Measurements from ENCODE around the gene PODXL2.

Gene PODXL2

DNA sequence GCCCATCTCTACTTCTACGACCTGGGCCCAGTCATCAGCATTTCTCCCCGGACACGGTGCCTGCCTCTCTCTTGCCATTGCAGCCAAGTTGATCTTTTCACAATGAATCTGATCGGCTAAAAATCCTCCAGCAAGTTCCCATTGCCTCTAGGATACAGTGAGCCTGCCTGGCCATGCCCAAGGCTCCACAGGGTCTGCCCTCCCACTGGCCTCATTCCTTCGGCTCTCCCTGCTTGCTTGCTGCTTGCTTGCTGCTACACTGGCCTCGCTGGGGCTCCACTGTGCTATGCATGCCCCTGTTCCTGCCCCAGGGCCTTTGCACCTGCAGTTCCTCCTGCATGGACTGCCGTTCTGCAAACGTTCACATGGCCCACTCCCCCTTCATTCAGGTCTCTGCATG lies 45.8 kb downstream of the PODXL2 start:
- TF ChIP-seq, protein P1, sequence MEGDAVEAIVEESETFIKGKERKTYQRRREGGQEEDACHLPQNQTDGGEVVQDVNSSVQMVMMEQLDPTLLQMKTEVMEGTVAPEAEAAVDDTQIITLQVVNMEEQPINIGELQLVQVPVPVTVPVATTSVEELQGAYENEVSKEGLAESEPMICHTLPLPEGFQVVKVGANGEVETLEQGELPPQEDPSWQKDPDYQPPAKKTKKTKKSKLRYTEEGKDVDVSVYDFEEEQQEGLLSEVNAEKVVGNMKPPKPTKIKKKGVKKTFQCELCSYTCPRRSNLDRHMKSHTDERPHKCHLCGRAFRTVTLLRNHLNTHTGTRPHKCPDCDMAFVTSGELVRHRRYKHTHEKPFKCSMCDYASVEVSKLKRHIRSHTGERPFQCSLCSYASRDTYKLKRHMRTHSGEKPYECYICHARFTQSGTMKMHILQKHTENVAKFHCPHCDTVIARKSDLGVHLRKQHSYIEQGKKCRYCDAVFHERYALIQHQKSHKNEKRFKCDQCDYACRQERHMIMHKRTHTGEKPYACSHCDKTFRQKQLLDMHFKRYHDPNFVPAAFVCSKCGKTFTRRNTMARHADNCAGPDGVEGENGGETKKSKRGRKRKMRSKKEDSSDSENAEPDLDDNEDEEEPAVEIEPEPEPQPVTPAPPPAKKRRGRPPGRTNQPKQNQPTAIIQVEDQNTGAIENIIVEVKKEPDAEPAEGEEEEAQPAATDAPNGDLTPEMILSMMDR (IDR thresholded peaks at IDR 0.05; ENCODE audit: insufficient read depth, low read depth, low read length, missing control alignments) = no peak
- DNase-seq (ENCODE audit: low read depth) = no peak
- H3K4me3 ChIP-seq (ENCODE audit: low read depth, low read length) = no peak overlapping the region

DNA sequence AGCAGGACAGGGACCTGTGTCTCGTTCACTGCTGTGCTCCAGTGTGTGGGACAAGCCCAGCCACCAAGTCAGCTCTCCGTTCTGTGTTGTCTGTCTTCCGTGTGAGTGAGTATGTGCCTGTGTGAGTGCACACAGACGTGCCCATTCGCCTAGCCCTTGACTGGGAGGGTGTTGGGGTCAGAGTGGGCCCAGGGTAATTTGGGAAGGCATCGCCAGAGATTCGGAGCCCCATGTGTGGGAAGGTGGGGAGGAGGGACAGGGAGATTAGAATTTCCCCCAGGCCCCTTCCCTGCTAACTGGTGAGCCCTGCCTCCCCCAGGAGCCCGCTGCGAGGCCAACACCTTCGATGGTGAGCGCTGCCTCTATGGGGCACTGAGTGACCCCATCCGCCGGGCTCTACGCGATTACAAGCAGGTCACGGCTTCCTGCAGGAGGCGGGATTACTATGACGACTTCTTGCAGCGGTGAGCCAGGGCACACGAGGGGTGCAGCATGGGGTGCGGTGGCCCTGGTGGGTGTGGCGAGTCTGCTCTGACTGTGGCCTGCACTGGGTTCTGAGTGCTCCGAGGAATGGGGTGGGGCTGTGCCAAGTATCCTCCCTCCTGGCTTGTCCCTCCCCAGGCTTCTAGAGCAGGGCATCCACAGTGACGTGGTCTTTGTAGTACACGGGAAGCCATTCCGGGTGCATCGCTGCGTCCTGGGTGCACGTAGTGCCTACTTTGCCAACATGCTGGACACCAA lies 46.8 kb downstream of the PODXL2 start:
- DNase-seq (ENCODE audit: low read depth) = no peak
- H3K4me3 ChIP-seq (ENCODE audit: low read depth, low read length) = no peak overlapping the region
- TF ChIP-seq, protein P1 (IDR thresholded peaks at IDR 0.05; ENCODE audit: insufficient read depth, low read depth, low read length, missing control alignments) = no peak

DNA sequence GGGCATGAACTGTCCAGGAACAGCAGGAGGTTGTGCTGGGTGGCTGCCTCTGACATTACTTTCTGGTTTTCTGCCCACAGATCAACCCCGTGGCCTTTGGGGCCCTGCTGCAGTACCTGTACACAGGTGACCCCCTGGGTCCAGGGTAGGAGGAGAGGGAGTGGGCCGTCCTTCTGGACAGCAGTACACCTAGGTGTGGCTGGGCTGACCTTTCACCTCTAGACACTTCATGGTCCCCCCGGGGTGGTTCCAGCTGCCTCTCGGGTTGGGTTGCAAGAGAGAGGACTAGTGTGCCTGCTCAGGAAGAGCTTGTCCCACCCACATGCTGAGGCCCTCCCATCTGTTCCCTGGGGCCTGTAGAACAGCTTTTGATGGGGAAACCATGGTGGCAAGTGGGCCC lies 47.5 kb downstream of the PODXL2 start:
- H3K4me3 ChIP-seq (ENCODE audit: low read depth, low read length) = no peak overlapping the region
- DNase-seq (ENCODE audit: low read depth) = no peak
- TF ChIP-seq, protein P1 (IDR thresholded peaks at IDR 0.05; ENCODE audit: insufficient read depth, low read depth, low read length, missing control alignments) = no peak

DNA sequence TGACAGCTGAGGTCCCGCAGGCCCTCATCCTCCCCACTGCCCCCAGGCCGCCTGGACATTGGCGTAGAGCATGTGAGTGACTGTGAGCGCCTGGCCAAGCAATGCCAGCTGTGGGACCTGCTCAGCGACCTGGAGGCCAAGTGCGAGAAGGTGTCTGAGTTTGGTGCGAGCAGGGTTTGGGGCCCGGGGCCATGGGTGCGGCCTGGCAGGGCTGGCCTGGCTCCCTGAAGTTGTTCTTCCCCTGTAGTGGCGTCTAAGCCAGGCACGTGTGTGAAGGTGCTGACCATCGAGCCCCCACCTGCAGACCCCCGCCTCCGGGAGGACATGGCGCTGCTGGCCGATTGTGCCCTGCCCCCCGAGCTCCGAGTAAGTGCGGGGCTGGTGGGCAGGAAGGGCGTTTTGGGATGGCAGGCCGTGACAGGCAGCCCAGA lies 48.0 kb downstream of the PODXL2 start:
- TF ChIP-seq, protein P1 (IDR thresholded peaks at IDR 0.05; ENCODE audit: insufficient read depth, low read depth, low read length, missing control alignments) = no peak
- DNase-seq (ENCODE audit: low read depth) = no peak
- H3K4me3 ChIP-seq (ENCODE audit: low read depth, low read length) = no peak overlapping the region

DNA sequence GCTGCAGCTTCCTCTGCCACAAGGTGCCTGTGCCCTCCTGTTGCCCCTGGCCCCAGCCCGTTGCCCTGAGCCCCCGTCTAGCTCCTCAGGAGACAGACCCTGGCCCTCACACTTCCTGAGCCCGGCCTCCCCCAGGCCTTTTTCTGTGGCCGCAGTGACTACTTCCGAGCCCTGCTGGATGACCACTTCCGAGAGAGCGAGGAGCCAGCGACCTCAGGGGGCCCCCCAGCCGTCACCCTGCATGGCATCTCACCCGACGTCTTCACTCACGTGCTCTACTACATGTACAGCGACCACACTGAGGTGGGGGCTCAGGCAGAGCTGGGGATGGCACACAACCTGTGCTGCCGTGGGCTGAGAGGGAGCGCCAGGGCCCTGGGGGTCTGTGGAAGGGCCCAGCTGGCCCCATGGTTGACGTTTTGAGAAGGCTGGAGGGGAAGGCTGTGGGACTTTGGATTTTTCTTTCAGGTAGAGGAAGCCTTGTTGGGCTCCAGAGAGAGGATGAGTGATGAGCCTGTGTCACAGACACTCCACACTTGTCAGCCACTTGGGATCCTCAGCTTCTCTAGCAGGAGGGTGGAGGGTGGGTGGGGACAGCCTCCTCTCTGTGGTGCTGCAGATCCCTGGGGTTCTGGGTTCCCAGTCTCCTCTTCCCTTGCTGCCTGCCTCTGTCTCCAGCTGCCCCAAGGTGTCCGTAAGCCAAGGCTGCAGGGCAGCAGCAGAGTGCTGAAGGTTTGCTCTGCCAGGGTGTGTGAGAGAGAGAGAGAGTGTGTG lies 48.7 kb downstream of the PODXL2 start:
- no peak for DNase-seq (ENCODE audit: low read depth)
- TF ChIP-seq, protein P1 (IDR thresholded peaks at IDR 0.05; ENCODE audit: insufficient read depth, low read depth, low read length, missing control alignments) = no peak
- H3K4me3 ChIP-seq (ENCODE audit: low read depth, low read length) = no peak overlapping the region

DNA sequence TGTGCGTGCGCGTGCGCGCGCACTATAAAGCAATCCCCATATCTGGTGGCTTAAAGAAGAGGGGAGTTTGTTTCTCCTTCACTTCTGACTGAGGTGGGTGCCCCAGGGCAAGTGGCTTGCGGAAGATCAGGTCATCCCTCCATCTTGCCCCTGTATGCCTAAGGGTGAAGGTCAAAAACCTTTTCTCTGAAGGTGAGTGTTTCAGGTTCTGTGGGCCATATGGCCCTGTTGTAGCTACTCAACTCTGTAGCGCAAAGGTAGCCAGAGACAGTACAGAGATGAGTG lies 49.3 kb downstream of the PODXL2 start:
- no peak overlapping the region for H3K4me3 ChIP-seq (ENCODE audit: low read depth, low read length)
- no peak for DNase-seq (ENCODE audit: low read depth)
- TF ChIP-seq, protein P1 (IDR thresholded peaks at IDR 0.05; ENCODE audit: insufficient read depth, low read depth, low read length, missing control alignments) = no peak
